ENCODE measurements around the gene LRRC49.
"Not testable (repeated sequence)": the region's sequence is repeated elsewhere in the genome, so short reads cannot be mapped to it uniquely, and the experiment has no call there.

LRRC49 gene

GRCh38 chr15:70858614-70859321, 33.9 kb upstream of the LRRC49 start:
- not testable (repeated sequence) for H3K4me3 Mint-ChIP-seq; H3K27ac Mint-ChIP-seq; H3K36me3 Mint-ChIP-seq (ENCODE audit: low read depth); H3K4me1 Mint-ChIP-seq (ENCODE audit: low read depth); DNase-seq (ENCODE audit: low spot score); H3K9me3 Mint-ChIP-seq
- peaks cover 29% of the 10 kb centered on the region for H3K27me3 Mint-ChIP-seq (ENCODE audit: low read depth)

- H3K4me3 Mint-ChIP-seq, result no peak overlapping the region
- DNase-seq (ENCODE audit: low spot score), result no peak
- no peaks in the 10 kb centered on the region for H3K36me3 Mint-ChIP-seq (ENCODE audit: low read depth)
- no peak overlapping the region for H3K27ac Mint-ChIP-seq
- peaks cover 26% of the 10 kb centered on the region for H3K27me3 Mint-ChIP-seq (ENCODE audit: low read depth)
- peaks cover 2% of the 10 kb centered on the region for H3K4me1 Mint-ChIP-seq (ENCODE audit: low read depth)
- no peaks in the 10 kb centered on the region for H3K9me3 Mint-ChIP-seq
Observed at GRCh38 chr15:70859322-70859908, 33.2 kb upstream of the LRRC49 start.

- Mint-ChIP-seq H3K4me1 (ENCODE audit: low read depth) (no peaks in the 10 kb centered on the region), H3K27me3 (ENCODE audit: low read depth) (peaks cover 20% of the 10 kb centered on the region), H3K27ac (no peak overlapping the region), H3K4me3 (no peak overlapping the region), H3K9me3 (no peaks in the 10 kb centered on the region), H3K36me3 (ENCODE audit: low read depth) (no peaks in the 10 kb centered on the region)
- no peak for DNase-seq (ENCODE audit: low spot score)
Observed at GRCh38 chr15:70859998-70860397, 32.6 kb upstream of the LRRC49 start.

- H3K9me3 Mint-ChIP-seq, result no peaks in the 10 kb centered on the region
- no peaks in the 10 kb centered on the region for H3K27me3 Mint-ChIP-seq (ENCODE audit: low read depth)
- no peaks in the 10 kb centered on the region for H3K4me1 Mint-ChIP-seq (ENCODE audit: low read depth)
- H3K36me3 Mint-ChIP-seq (ENCODE audit: low read depth), result no peaks in the 10 kb centered on the region
- no peak for DNase-seq (ENCODE audit: low spot score)
- H3K4me3 Mint-ChIP-seq, result no peak overlapping the region
- H3K27ac Mint-ChIP-seq, result no peak overlapping the region
Observed at GRCh38 chr15:70863450-70864218, 29.0 kb upstream of the LRRC49 start.

- Mint-ChIP-seq H3K4me3 (no peak overlapping the region), H3K27ac (no peak overlapping the region), H3K27me3 (ENCODE audit: low read depth) (no peaks in the 10 kb centered on the region), H3K9me3 (no peaks in the 10 kb centered on the region), H3K36me3 (ENCODE audit: low read depth) (no peaks in the 10 kb centered on the region), H3K4me1 (ENCODE audit: low read depth) (no peaks in the 10 kb centered on the region)
- DNase-seq (ENCODE audit: low spot score), result no peak
Observed at GRCh38 chr15:70866982-70867641, 25.5 kb upstream of the LRRC49 start.

GRCh38 chr15:70867911-70868467, 24.6 kb upstream of the LRRC49 start:
- H3K27ac Mint-ChIP-seq, result no peak overlapping the region
- no peaks in the 10 kb centered on the region for H3K27me3 Mint-ChIP-seq (ENCODE audit: low read depth)
- H3K4me3 Mint-ChIP-seq, result no peak overlapping the region
- no peak for DNase-seq (ENCODE audit: low spot score)
- no peaks in the 10 kb centered on the region for H3K36me3 Mint-ChIP-seq (ENCODE audit: low read depth)
- no peaks in the 10 kb centered on the region for H3K4me1 Mint-ChIP-seq (ENCODE audit: low read depth)
- H3K9me3 Mint-ChIP-seq, result no peaks in the 10 kb centered on the region

GRCh38 chr15:70869346-70869745, 23.3 kb upstream of the LRRC49 start:
- no peaks in the 10 kb centered on the region for H3K9me3 Mint-ChIP-seq
- H3K4me1 Mint-ChIP-seq (ENCODE audit: low read depth), result no peaks in the 10 kb centered on the region

GRCh38 chr15:70870051-70870450, 22.6 kb upstream of the LRRC49 start:
- DNase-seq (ENCODE audit: low spot score), result no peak
- H3K27me3 Mint-ChIP-seq (ENCODE audit: low read depth), result peaks cover 4% of the 10 kb centered on the region
- H3K4me1 Mint-ChIP-seq (ENCODE audit: low read depth), result no peaks in the 10 kb centered on the region

More at GRCh38 chr15:70869346-70869745, 23.3 kb upstream of the LRRC49 start:
- Mint-ChIP-seq H3K27me3 (ENCODE audit: low read depth) (peaks cover 4% of the 10 kb centered on the region), H3K27ac (no peak overlapping the region), H3K36me3 (ENCODE audit: low read depth) (no peaks in the 10 kb centered on the region), H3K4me3 (no peak overlapping the region)
- DNase-seq (ENCODE audit: low spot score), result no peak

GRCh38 chr15:70871490-70871889, 21.1 kb upstream of the LRRC49 start:
- peaks cover 11% of the 10 kb centered on the region for H3K27me3 Mint-ChIP-seq (ENCODE audit: low read depth)
- not testable (repeated sequence) for H3K9me3 Mint-ChIP-seq; H3K27ac Mint-ChIP-seq; H3K4me3 Mint-ChIP-seq; H3K4me1 Mint-ChIP-seq (ENCODE audit: low read depth); H3K36me3 Mint-ChIP-seq (ENCODE audit: low read depth); DNase-seq (ENCODE audit: low spot score)

More at GRCh38 chr15:70870051-70870450, 22.6 kb upstream of the LRRC49 start:
- Mint-ChIP-seq H3K4me3 (no peak overlapping the region), H3K36me3 (ENCODE audit: low read depth) (no peaks in the 10 kb centered on the region), H3K9me3 (no peaks in the 10 kb centered on the region), H3K27ac (no peak overlapping the region)

GRCh38 chr15:70873232-70874054, 19.2 kb upstream of the LRRC49 start:
- Mint-ChIP-seq H3K27ac (no peak overlapping the region), H3K4me1 (ENCODE audit: low read depth) (no peaks in the 10 kb centered on the region), H3K36me3 (ENCODE audit: low read depth) (no peaks in the 10 kb centered on the region), H3K4me3 (no peak overlapping the region), H3K27me3 (ENCODE audit: low read depth) (peaks cover 15% of the 10 kb centered on the region), H3K9me3 (no peaks in the 10 kb centered on the region)
- no peak for DNase-seq (ENCODE audit: low spot score)

- no peak overlapping the region for H3K4me3 Mint-ChIP-seq
- DNase-seq (ENCODE audit: low spot score), result no peak
- H3K4me1 Mint-ChIP-seq (ENCODE audit: low read depth), result no peaks in the 10 kb centered on the region
- H3K27ac Mint-ChIP-seq, result no peak overlapping the region
- no peaks in the 10 kb centered on the region for H3K9me3 Mint-ChIP-seq
- H3K36me3 Mint-ChIP-seq (ENCODE audit: low read depth), result no peaks in the 10 kb centered on the region
- H3K27me3 Mint-ChIP-seq (ENCODE audit: low read depth), result peaks cover 18% of the 10 kb centered on the region
Observed at GRCh38 chr15:70875001-70875782, 17.4 kb upstream of the LRRC49 start.

GRCh38 chr15:70876011-70876410, 16.6 kb upstream of the LRRC49 start:
- Mint-ChIP-seq H3K27ac (no peak overlapping the region), H3K4me3 (no peak overlapping the region), H3K4me1 (ENCODE audit: low read depth) (no peaks in the 10 kb centered on the region), H3K36me3 (ENCODE audit: low read depth) (no peaks in the 10 kb centered on the region), H3K27me3 (ENCODE audit: low read depth) (peaks cover 18% of the 10 kb centered on the region), H3K9me3 (no peaks in the 10 kb centered on the region)
- DNase-seq (ENCODE audit: low spot score), result no peak
